Psoas muscle (tissue), 8 donors: ENCODE results near the gene NNAT. TPM values are rescaled to one million over a fixed set of nuclear protein-coding genes. Genes with fewer than 3 reads are reported as not detected.
A peak's percentile ranks its signal among the peaks of the same experiment; 100 is the strongest.

Experiments used
- ATAC-seq, 4 donors: fragments of 200-7000 bp; cut with Tn5 transposase; one replicate each; pipeline ENCODE4 v1.9.1; 2020; ENCODE audit warnings: moderate library complexity in 3 of 4, mild to moderate bottlenecking in 2 of 4
- DNase-seq, 2 donors: peaks; one replicate each; pipeline ENCODE4 v3.0.0-alpha.2; 2020
- H3K27ac ChIP-seq: fragments of 200-600 bp; one replicate; pipeline ENCODE4 v1.8.0; 2022
- H3K27me3 ChIP-seq, 3 donors: fragments of 200-600 bp in 1 of 3; one replicate each; pipeline versions ENCODE4 v1.6.1 to v1.8.0; 2013 to 2022; ENCODE audit warnings: low read length in 2 of 3, mild to moderate bottlenecking in 2 of 3, moderate library complexity in 1 of 3; ENCODE audit not compliant: insufficient read depth in 3 of 3
- H3K36me3 ChIP-seq, 2 donors: fragments of 200-600 bp in 1 of 2; one replicate each; pipeline versions ENCODE4 v1.6.1 to v1.8.0; 2013 to 2022; ENCODE audit warnings: low read depth in 1 of 2, mild to moderate bottlenecking in 1 of 2, moderate library complexity in 1 of 2; ENCODE audit not compliant: insufficient read depth in 1 of 2
- H3K4me1 ChIP-seq: fragments of 200-600 bp; one replicate; pipeline ENCODE4 v1.8.0; 2022
- H3K4me3 ChIP-seq: fragments of 200-600 bp; one replicate; pipeline ENCODE4 v1.8.0; 2022; ENCODE audit warnings: mild to moderate bottlenecking
- H3K9me3 ChIP-seq: fragments of 200-600 bp; one replicate; pipeline ENCODE4 v1.8.0; 2022
- CTCF ChIP-seq: fragments of 200-600 bp; IDR thresholded peaks from one replicate; pipeline ENCODE4 v1.8.0; 2022; ENCODE audit warnings: antibody characterized with exemption
- WGBS, 3 donors: extraction: QIAGEN DNeasy Blood & Tissue Kit; methylation state at CpG; one replicate each; pipeline versions ENCODE4 v1.1.6 to v1.1.7; 2013; 5-methylcytosine and 5-hydroxymethylcytosine counted together
- intact Hi-C, 2 donors: fragments of 100-400 bp; cut with DNase I; formaldehyde crosslinking; loops; one replicate each; pipeline versions ENCODE4 v1.11.0 to v1.14.2; 2022
- polyA plus RNA-seq, 3 donors: library from polyadenylated mRNA; stranded (reverse); fragments of 200-250 nt; gene quantifications; one replicate each; pipeline ENCODE4 v1.2.3, GENCODE V29; 2013
- total RNA-seq, 4 donors: library from RNA; stranded (reverse); fragmentation: NEBNext Ultra II Directional in 2 of 4; extraction: Animal tissue kit (Norgen Biotek cat#: 25700) in 2 of 4; gene quantifications; one replicate each; pipeline versions ENCODE4 v1.2.1 to v1.2.4, GENCODE V29; 2021 to 2023
- donor health status: healthy with polysubstance abuse.
- donor health status: DM: no; HTN: no; CAD: no; lungs with moderate emphysema.
- donor health status: Bipolar disorder and iron deficiency.
- donor health status: healthy.
- donor health status: DM: yes; HTN: yes; CAD: no.
- donor health status: DM: no; HTN: no; CAD: no.
- donor health status: DM: no; HTN: no; CAD: no.
- donor health status: DM: yes; HTN: yes; CAD: no.

NNAT gene
- total and polyA plus RNA-seq, 7 donors: 0.50 to 52.3 (median 2.0) TPM

- intact Hi-C loops: loop anchor here (2.0 to 5.0 kb wide), 3 partner anchors 268 to 341 kb away; no protein-coding TSS in a partner anchor
- Histone ChIP-seq H3K4me3 (no peak overlapping the region), H3K27ac (no peak overlapping the region), H3K27me3 (no peaks in the 10 kb centered on the region), H3K36me3 (no peaks in the 10 kb centered on the region), H3K9me3 (no peaks in the 10 kb centered on the region), H3K4me1 (peaks cover 3% of the 10 kb centered on the region)
- DNase-seq (no peak), ATAC-seq (no peak)
- TF ChIP-seq CTCF: no peak
- WGBS, 3 donors: 53 to 57% (median 54%) methylated on average over 10 of the region's 10 CpGs
These were observed 14.5 kb downstream of the NNAT start for GRCh38 chr20:37535443-37536132.

- ATAC-seq: no peak
- DNase-seq: no peak
- no peak for TF ChIP-seq CTCF
- no peak overlapping the region for H3K4me3 ChIP-seq
- H3K27me3 ChIP-seq: no peaks in the 10 kb centered on the region
- intact Hi-C loops: loop anchor here in 1 of 2 donors (5.0 kb wide), 1 partner anchor 270 kb away; no protein-coding TSS in a partner anchor
- H3K4me1 ChIP-seq: peaks cover 3% of the 10 kb centered on the region
- H3K36me3 ChIP-seq: no peaks in the 10 kb centered on the region
- H3K27ac ChIP-seq: no peak overlapping the region
- 97 to 100% (median 98%) methylated on average over 1 of the region's 1 CpG for WGBS, 3 donors
- no peaks in the 10 kb centered on the region for H3K9me3 ChIP-seq
These were observed 16.5 kb downstream of the NNAT start for GRCh38 chr20:37537505-37537904.

DNA sequence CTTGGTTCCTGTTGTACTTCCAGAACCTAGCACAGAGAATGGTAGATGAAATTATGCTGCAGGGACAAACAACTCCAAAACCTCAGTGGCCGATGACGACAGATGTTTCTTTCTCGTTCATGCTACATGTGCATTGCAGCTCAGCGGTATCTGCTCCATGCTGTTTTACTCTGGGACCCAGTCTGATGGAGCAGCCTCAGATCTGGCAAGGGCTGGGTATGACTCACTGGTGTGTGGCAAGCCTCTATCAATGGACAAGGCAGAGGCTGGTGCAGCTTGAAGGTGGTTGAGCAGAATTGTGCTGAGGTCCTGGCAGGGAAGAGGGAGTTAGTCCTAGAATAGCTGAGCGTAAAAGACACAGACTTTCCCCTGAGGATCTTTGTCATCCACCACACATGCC is 17.0 kb downstream of the NNAT start:
- intact Hi-C loops: loop anchor here in 1 of 2 donors (5.0 kb wide), 1 partner anchor 271 kb away; no protein-coding TSS in a partner anchor
- DNase-seq: no peak
- WGBS, 3 donors: 85 to 88% (median 86%) methylated on average over 5 of the region's 5 CpGs
- TF ChIP-seq CTCF: no peak
- Histone ChIP-seq H3K27me3 (no peaks in the 10 kb centered on the region), H3K9me3 (no peaks in the 10 kb centered on the region), H3K4me1 (peaks cover 3% of the 10 kb centered on the region), H3K27ac (no peak overlapping the region), H3K4me3 (no peak overlapping the region), H3K36me3 (no peaks in the 10 kb centered on the region)
- ATAC-seq: peak in 1 of 4 donors; percentile 33

DNA sequence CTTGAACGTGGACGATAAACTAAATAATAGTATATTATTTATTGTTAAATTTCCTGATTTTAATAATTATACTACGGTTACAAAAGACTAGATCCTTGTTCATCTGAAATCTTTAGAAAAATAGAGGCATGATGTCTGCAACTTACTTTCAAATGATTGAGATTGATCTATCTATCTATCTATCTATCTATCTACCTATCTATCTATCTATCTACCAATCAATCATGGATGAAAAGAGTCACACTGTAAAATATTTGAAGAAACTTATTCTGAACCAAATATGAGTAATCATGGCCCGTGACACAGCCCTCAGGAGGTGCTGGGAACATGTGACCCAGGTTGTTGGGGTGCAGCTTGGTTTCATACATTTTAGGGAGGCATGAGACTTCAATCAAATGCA is 18.4 kb downstream of the NNAT start:
- no peak for TF ChIP-seq CTCF
- intact Hi-C loops: loop anchor here in 1 of 2 donors (5.0 kb wide), 1 partner anchor 272 kb away; no protein-coding TSS in a partner anchor
- Histone ChIP-seq H3K27ac (no peak overlapping the region), H3K4me3 (no peak overlapping the region), H3K36me3 (no peaks in the 10 kb centered on the region), H3K27me3 (no peaks in the 10 kb centered on the region), H3K4me1 (peaks cover 3% of the 10 kb centered on the region), H3K9me3 (no peaks in the 10 kb centered on the region)
- DNase-seq (no peak), ATAC-seq (no peak)
- 82 to 85% (median 83%) methylated on average over 4 of the region's 4 CpGs for WGBS, 3 donors
